IMR-90 (cell line): ENCODE data around the gene DCDC2. TPM values are rescaled to one million over a fixed set of nuclear protein-coding genes. Genes with fewer than 3 reads are reported as not detected.

Source experiments
- ATAC-seq: fragments of 200-7000 bp; cut with Tn5 transposase; 2 replicates; pipeline ENCODE4 v1.9.1; 2020; ENCODE audit warnings: low read depth, mild to moderate bottlenecking, moderate library complexity
- BruUV-seq: library from RNA; stranded (reverse); fragments of 400-500 nt; replicated peaks from 2 replicates; lab custom pipeline; 2021; lab: Mats Ljungman, UMichigan
- CTCF ChIA-PET: fragments of 300-600 bp; formaldehyde crosslinking; extraction: SDS; loops from one replicate; lab custom pipeline; 2021; ENCODE audit warnings: antibody characterized with exemption; lab: Yijun Ruan, JAX
- POLR2A ChIA-PET: fragments of 300-600 bp; sonication (Branson Sonifier 250); formaldehyde crosslinking; loops from one replicate; lab custom pipeline; 2022; ENCODE audit warnings: antibody characterized with exemption; ENCODE audit not compliant: unreplicated experiment; lab: Charles Lee
- DNase-seq: peaks from one replicate; pipeline ENCODE4 v3.0.0; 2013
- H2AFZ ChIP-seq: replicated peaks from 2 replicates; pipeline ENCODE3; 2013; ENCODE audit warnings: low read length, mild to moderate bottlenecking; ENCODE audit not compliant: poor library complexity
- H2AK5ac ChIP-seq: 2 replicates; pipeline ENCODE4 v1.6.1; 2013; ENCODE audit warnings: low read depth, low read length, inconsistent platforms
- H2AK9ac ChIP-seq: replicated peaks from 2 replicates; pipeline ENCODE3; 2013; ENCODE audit warnings: mild to moderate bottlenecking, low read depth, low read length, moderate library complexity; ENCODE audit not compliant: poor library complexity
- H2BK120ac ChIP-seq: 2 replicates; pipeline ENCODE4 v1.6.1; 2013; ENCODE audit warnings: low read depth, low read length, inconsistent platforms
- H2BK15ac ChIP-seq: 3 replicates; pipeline ENCODE4 v1.6.1; 2013; ENCODE audit warnings: low read depth, low read length, inconsistent platforms
- H2BK20ac ChIP-seq: 2 replicates; pipeline ENCODE4 v1.6.1; 2013; ENCODE audit warnings: low read depth, mild to moderate bottlenecking, inconsistent platforms, low read length, moderate library complexity
- H2BK5ac ChIP-seq: 2 replicates; pipeline ENCODE4 v1.6.1; 2013; ENCODE audit warnings: mild to moderate bottlenecking, low read depth, low read length, inconsistent platforms; ENCODE audit not compliant: poor library complexity, severe bottlenecking
- H3K14ac ChIP-seq: replicated peaks from 2 replicates; pipeline ENCODE4 v1.6.1; 2013; ENCODE audit warnings: low read depth, low read length, inconsistent platforms
- H3K18ac ChIP-seq: 2 replicates; pipeline ENCODE4 v1.6.1; 2013; ENCODE audit warnings: low read depth, low read length, control low read depth
- H3K23ac ChIP-seq: 2 replicates; pipeline ENCODE4 v1.6.1; 2013; ENCODE audit warnings: low read depth, low read length, inconsistent platforms
- H3K27ac ChIP-seq: 2 replicates; pipeline ENCODE4 v1.5.1; 2013; ENCODE audit warnings: mild to moderate bottlenecking, control low read depth, low read length; ENCODE audit not compliant: insufficient read depth
- H3K27me3 ChIP-seq: 2 replicates; pipeline ENCODE4 v1.6.1; 2013; ENCODE audit warnings: low read length; ENCODE audit not compliant: control insufficient read depth, insufficient read depth
- H3K36me3 ChIP-seq: 2 replicates; pipeline ENCODE4 v1.6.1; 2013; ENCODE audit warnings: low read length, mixed read lengths; ENCODE audit not compliant: control insufficient read depth, insufficient read depth
- H3K4ac ChIP-seq: 2 replicates; pipeline ENCODE4 v1.6.1; 2013; ENCODE audit warnings: low read depth, low read length, inconsistent platforms
- H3K4me1 ChIP-seq: 2 replicates; pipeline ENCODE4 v1.6.1; 2013; ENCODE audit warnings: low read length, mixed read lengths; ENCODE audit not compliant: control insufficient read depth, insufficient read depth
- H3K4me2 ChIP-seq: 2 replicates; pipeline ENCODE4 v1.6.1; 2013; ENCODE audit warnings: low read depth, mild to moderate bottlenecking, control low read depth, low read length, moderate library complexity
- H3K4me3 ChIP-seq: 2 replicates; pipeline ENCODE4 v1.5.1; 2013; ENCODE audit warnings: low read depth, mild to moderate bottlenecking, control low read depth, low read length, moderate library complexity; ENCODE audit not compliant: insufficient read depth
- H3K56ac ChIP-seq: 2 replicates; pipeline ENCODE4 v1.6.1; 2013; ENCODE audit warnings: low read length, inconsistent platforms; ENCODE audit not compliant: insufficient read depth; ENCODE audit errors: extremely low read depth
- H3K79me1 ChIP-seq, 2 experiments: 2 replicates each; pipeline ENCODE4 v1.6.1; 2013; ENCODE audit warnings: low read length in 2 of 2, inconsistent platforms in 1 of 2, low read depth in 1 of 2
- H3K9ac ChIP-seq: 2 replicates; pipeline ENCODE4 v1.6.1; 2013; ENCODE audit warnings: low read depth, low read length, control low read depth
- H3K9me1 ChIP-seq: 2 replicates; pipeline ENCODE4 v1.6.1; 2013; ENCODE audit warnings: low read length, inconsistent platforms; ENCODE audit not compliant: insufficient read depth
- H3K9me3 ChIP-seq: 2 replicates; pipeline ENCODE4 v1.6.1; 2013; ENCODE audit warnings: low read length; ENCODE audit not compliant: control insufficient read depth, insufficient read depth
- H4K20me1 ChIP-seq: 2 replicates; pipeline ENCODE4 v1.6.1; 2013; ENCODE audit warnings: low read length, inconsistent platforms; ENCODE audit not compliant: insufficient read depth
- H4K5ac ChIP-seq: 2 replicates; pipeline ENCODE4 v1.6.1; 2013; ENCODE audit warnings: mild to moderate bottlenecking, low read depth, low read length, control low read depth
- H4K8ac ChIP-seq, 2 experiments: 2 replicates each; pipeline ENCODE4 v1.6.1; 2013; ENCODE audit warnings: low read depth in 2 of 2, low read length in 2 of 2, control low read depth in 1 of 2, inconsistent platforms in 1 of 2
- H4K91ac ChIP-seq: 2 replicates; pipeline ENCODE4 v1.6.1; 2013; ENCODE audit warnings: low read depth, low read length, inconsistent platforms; ENCODE audit not compliant: insufficient read depth
- BHLHE40 ChIP-seq: fragments of 150-350 bp; IDR thresholded peaks from 2 replicates; pipeline ENCODE4 v1.6.1; 2016; ENCODE audit warnings: mild to moderate bottlenecking, low read depth, low read length
- CEBPB ChIP-seq: IDR thresholded peaks from 2 replicates; pipeline ENCODE4 v1.6.1; 2012; ENCODE audit warnings: low read depth, low read length, improper control_type of control experiment
- CHD1 ChIP-seq: IDR thresholded peaks from 2 replicates; pipeline ENCODE4 v1.6.1; 2012; ENCODE audit warnings: low read depth, low read length, improper control_type of control experiment
- FOS ChIP-seq: fragments of 150-350 bp; IDR thresholded peaks from 2 replicates; pipeline ENCODE4 v1.6.1; 2016; ENCODE audit warnings: low read depth, low read length
- MAFK ChIP-seq: IDR thresholded peaks from 2 replicates; pipeline ENCODE4 v1.6.1; 2012; ENCODE audit warnings: low read depth, low read length, improper control_type of control experiment
- MAZ ChIP-seq: IDR thresholded peaks from 2 replicates; pipeline ENCODE4 v1.6.1; 2012; ENCODE audit warnings: low read depth, mild to moderate bottlenecking, low read length, improper control_type of control experiment, moderate library complexity, borderline replicate concordance
- MXI1 ChIP-seq: IDR thresholded peaks from 2 replicates; pipeline ENCODE4 v1.6.1; 2012; ENCODE audit warnings: low read depth, mild to moderate bottlenecking, low read length, moderate library complexity, borderline replicate concordance
- NFE2L2 ChIP-seq: fragments of 150-350 bp; IDR thresholded peaks from 2 replicates; pipeline ENCODE4 v1.6.1; 2016; ENCODE audit warnings: low read depth, mild to moderate bottlenecking, low read length
- POLR2A ChIP-seq: IDR thresholded peaks from 2 replicates; pipeline ENCODE4 v1.6.1; 2012; ENCODE audit warnings: mild to moderate bottlenecking, low read depth, low read length
- RAD21 ChIP-seq: IDR thresholded peaks from 2 replicates; pipeline ENCODE4 v1.6.1; 2012; ENCODE audit warnings: low read length, improper control_type of control experiment
- RCOR1 ChIP-seq: IDR thresholded peaks from 2 replicates; pipeline ENCODE4 v1.6.1; 2012; ENCODE audit warnings: mild to moderate bottlenecking, low read length, improper control_type of control experiment; ENCODE audit not compliant: insufficient replicate concordance
- RFX5 ChIP-seq: IDR thresholded peaks from 2 replicates; pipeline ENCODE4 v1.8.0; 2012; ENCODE audit warnings: low read depth, mild to moderate bottlenecking, low read length, moderate library complexity
- SMC3 ChIP-seq: fragments of 150-350 bp; IDR thresholded peaks from 2 replicates; pipeline ENCODE4 v1.6.1; 2016; ENCODE audit warnings: low read depth, mild to moderate bottlenecking, antibody characterized with exemption, low read length, moderate library complexity
- WGBS, 2 experiments: methylation state at CpG; one replicate each; pipeline versions ENCODE4 v1.1.5 to v1.1.7; 2013; ENCODE audit warnings: missing lambda C conversion rate in 2 of 2; ENCODE audit not compliant: insufficient read length in 1 of 2; ENCODE audit errors: extremely low coverage in 2 of 2; 5-methylcytosine and 5-hydroxymethylcytosine counted together
- dilution Hi-C: fragments of 300-500 bp; cut with HindIII; formaldehyde crosslinking; loops from one replicate; pipeline ENCODE4 v1.14.3; 2018; ENCODE audit warnings: low sequenced_read_pairs; ENCODE audit not compliant: unreplicated experiment
- in situ Hi-C: fragments of 300-500 bp; cut with MboI; formaldehyde crosslinking; loops from 3 replicates; pipeline ENCODE4 v1.14.3; 2019; ENCODE audit warnings: low sequenced_read_pairs, inconsistent platforms, mixed read lengths
- intact Hi-C: fragments of 100-400 bp; cut with micrococcal nuclease; formaldehyde crosslinking; loops from 2 replicates; pipeline ENCODE4 v1.10.0; 2022
- polyA plus RNA-seq, 3 experiments: library from polyadenylated mRNA; depleted of rRNA; stranded (reverse); fragments of >200 nt; gene quantifications; 2 replicates each; pipeline ENCODE4 v1.2.3, GENCODE V29; 2012; ENCODE audit warnings: low replicate concordance in 1 of 3
- total RNA-seq: library from RNA; depleted of rRNA; stranded (reverse); fragments of >200 nt; gene quantifications from 2 replicates; pipeline ENCODE4 v1.2.3, GENCODE V29; 2012
- TF ChIP-seq, protein P1 (sequence below): conservative IDR thresholded peaks from 2 replicates; pipeline ENCODE4 v1.5.1; 2012; ENCODE audit warnings: mild to moderate bottlenecking, low read depth, low read length, improper control_type of control experiment
- TF ChIP-seq, protein P2 (sequence below): fragments of 150-350 bp; IDR thresholded peaks from 2 replicates; pipeline ENCODE4 v1.6.1; 2016; ENCODE audit warnings: low read depth, mild to moderate bottlenecking, low read length, moderate library complexity, borderline replicate concordance
- TF ChIP-seq, protein P3 (sequence below): fragments of 150-350 bp; IDR thresholded peaks from 2 replicates; pipeline ENCODE4 v1.6.1; 2017; ENCODE audit warnings: mild to moderate bottlenecking, antibody characterized with exemption, low read length, low read depth

The DCDC2 gene
- total and polyA plus RNA-seq, 2 of the 4 experiments (the other 2 are of a cell fraction) = not detected

DNA sequence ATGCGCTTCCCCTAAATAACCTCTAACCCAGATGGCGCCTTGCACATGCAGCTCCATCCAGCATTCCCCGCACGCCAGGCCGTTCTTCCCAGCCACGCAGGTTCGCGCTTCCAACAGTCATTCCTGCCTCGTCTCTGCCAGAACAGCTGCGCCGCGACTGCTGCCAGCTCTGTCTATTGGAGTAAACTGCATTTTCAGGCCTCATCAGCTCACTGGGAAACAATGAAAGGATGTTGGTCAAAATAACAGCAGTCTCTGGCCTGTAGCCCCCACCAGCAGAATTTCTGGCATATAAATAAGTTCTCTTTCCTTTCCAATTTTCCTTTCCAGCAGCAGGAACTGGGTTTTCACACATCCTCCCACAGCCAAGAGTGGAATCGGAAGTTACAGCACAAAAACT lies 217.3 kb downstream of the DCDC2 start:
- no peaks in the 10 kb centered on the region for H3K9me1 ChIP-seq
- no peak overlapping the region for H2BK15ac ChIP-seq
- H3K9ac ChIP-seq = no peak overlapping the region
- H2AFZ ChIP-seq = no peak overlapping the region
- peaks cover 20% of the 10 kb centered on the region for H3K9me3 ChIP-seq
- WGBS, 2 experiments = 10% methylated on average over 9 of the region's 13 CpGs; no CpG with 5 or more reads in 1 of the 2 experiments
- H2AK5ac ChIP-seq = no peak overlapping the region
- dilution Hi-C loops (no loop called here), in situ Hi-C loops (no loop called here), intact Hi-C loops (no loop called here)
- no peak overlapping the region for H4K5ac ChIP-seq
- H3K56ac ChIP-seq = no peak overlapping the region
- H2BK120ac ChIP-seq = no peak overlapping the region
- H3K4me3 ChIP-seq = no peak overlapping the region
- no peak overlapping the region for H3K27ac ChIP-seq
- no peak overlapping the region for H2BK20ac ChIP-seq
- H3K23ac ChIP-seq = no peak overlapping the region
- POLR2A ChIA-PET = no interaction called here
- DNase-seq (no peak), ATAC-seq (no peak)
- H4K8ac ChIP-seq = no peak overlapping the region
- no TSS peak for BruUV-seq
- no peaks in the 10 kb centered on the region for H3K4me1 ChIP-seq
- no peak overlapping the region for H4K91ac ChIP-seq
- H2BK5ac ChIP-seq = no peak overlapping the region
- CTCF ChIA-PET = interaction anchor here (0.6 kb wide), 1 partner anchor 411 kb away, joined by 3 read pairs; no protein-coding TSS in a partner anchor
- no peak overlapping the region for H3K4ac ChIP-seq
- TF ChIP-seq MXI1 (no peak), CHD1 (no peak), SMC3 (no peak), MAZ (no peak), POLR2A (no peak), RCOR1 (no peak), MAFK (no peak), NFE2L2 (no peak), RFX5 (no peak), BHLHE40 (no peak), RAD21 (no peak), FOS (no peak), CEBPB (no peak)
- TF ChIP-seq, protein P1, sequence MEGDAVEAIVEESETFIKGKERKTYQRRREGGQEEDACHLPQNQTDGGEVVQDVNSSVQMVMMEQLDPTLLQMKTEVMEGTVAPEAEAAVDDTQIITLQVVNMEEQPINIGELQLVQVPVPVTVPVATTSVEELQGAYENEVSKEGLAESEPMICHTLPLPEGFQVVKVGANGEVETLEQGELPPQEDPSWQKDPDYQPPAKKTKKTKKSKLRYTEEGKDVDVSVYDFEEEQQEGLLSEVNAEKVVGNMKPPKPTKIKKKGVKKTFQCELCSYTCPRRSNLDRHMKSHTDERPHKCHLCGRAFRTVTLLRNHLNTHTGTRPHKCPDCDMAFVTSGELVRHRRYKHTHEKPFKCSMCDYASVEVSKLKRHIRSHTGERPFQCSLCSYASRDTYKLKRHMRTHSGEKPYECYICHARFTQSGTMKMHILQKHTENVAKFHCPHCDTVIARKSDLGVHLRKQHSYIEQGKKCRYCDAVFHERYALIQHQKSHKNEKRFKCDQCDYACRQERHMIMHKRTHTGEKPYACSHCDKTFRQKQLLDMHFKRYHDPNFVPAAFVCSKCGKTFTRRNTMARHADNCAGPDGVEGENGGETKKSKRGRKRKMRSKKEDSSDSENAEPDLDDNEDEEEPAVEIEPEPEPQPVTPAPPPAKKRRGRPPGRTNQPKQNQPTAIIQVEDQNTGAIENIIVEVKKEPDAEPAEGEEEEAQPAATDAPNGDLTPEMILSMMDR = no peak
- TF ChIP-seq, protein P2, sequence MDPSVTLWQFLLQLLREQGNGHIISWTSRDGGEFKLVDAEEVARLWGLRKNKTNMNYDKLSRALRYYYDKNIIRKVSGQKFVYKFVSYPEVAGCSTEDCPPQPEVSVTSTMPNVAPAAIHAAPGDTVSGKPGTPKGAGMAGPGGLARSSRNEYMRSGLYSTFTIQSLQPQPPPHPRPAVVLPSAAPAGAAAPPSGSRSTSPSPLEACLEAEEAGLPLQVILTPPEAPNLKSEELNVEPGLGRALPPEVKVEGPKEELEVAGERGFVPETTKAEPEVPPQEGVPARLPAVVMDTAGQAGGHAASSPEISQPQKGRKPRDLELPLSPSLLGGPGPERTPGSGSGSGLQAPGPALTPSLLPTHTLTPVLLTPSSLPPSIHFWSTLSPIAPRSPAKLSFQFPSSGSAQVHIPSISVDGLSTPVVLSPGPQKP = no peak
- TF ChIP-seq, protein P3, sequence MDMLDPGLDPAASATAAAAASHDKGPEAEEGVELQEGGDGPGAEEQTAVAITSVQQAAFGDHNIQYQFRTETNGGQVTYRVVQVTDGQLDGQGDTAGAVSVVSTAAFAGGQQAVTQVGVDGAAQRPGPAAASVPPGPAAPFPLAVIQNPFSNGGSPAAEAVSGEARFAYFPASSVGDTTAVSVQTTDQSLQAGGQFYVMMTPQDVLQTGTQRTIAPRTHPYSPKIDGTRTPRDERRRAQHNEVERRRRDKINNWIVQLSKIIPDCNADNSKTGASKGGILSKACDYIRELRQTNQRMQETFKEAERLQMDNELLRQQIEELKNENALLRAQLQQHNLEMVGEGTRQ = no peak
- no peak overlapping the region for H3K18ac ChIP-seq
- no peaks in the 10 kb centered on the region for H3K36me3 ChIP-seq
- H3K14ac ChIP-seq = no peak overlapping the region
- no peaks in the 10 kb centered on the region for H3K27me3 ChIP-seq
- no peak overlapping the region for H2AK9ac ChIP-seq
- H3K4me2 ChIP-seq = no peak overlapping the region
- H3K79me1 ChIP-seq = no peaks in the 10 kb centered on the region
- no peaks in the 10 kb centered on the region for H4K20me1 ChIP-seq
